GM23338 (cell line): ENCODE results near the gene MAP7D1. TPM values are rescaled to one million over a fixed set of nuclear protein-coding genes. Genes with fewer than 3 reads are reported as not detected.

Source experiments
- ATAC-seq: fragments of 200-7000 bp; cut with Tn5 transposase; 3 replicates; pipeline ENCODE4 v1.9.1; 2020
- DNase-seq: peaks from one replicate; pipeline ENCODE4 v3.0.0-alpha.2; 2015; ENCODE audit warnings: low spot score
- H2AFZ ChIP-seq: fragments of 200-600 bp; sonication (generic); 2 replicates; pipeline ENCODE4 v1.8.0; 2016; ENCODE audit warnings: antibody characterized with exemption, mild to moderate bottlenecking, moderate library complexity
- H3F3A ChIP-seq: fragments of 200-600 bp; sonication (generic); replicated peaks from 2 replicates; pipeline ENCODE4 v1.8.0; 2017; ENCODE audit warnings: antibody characterized with exemption, mixed run types, low read depth
- H3K27ac ChIP-seq: fragments of 200-600 bp; sonication (generic); 2 replicates; pipeline ENCODE4 v1.6.1; 2016; ENCODE audit warnings: low read depth
- H3K27me3 ChIP-seq: fragments of 200-600 bp; sonication (generic); 2 replicates; pipeline ENCODE4 v1.8.0; 2016; ENCODE audit warnings: mild to moderate bottlenecking, mixed run types, moderate library complexity; ENCODE audit not compliant: insufficient read depth
- H3K36me3 ChIP-seq: fragments of 200-600 bp; sonication (generic); 2 replicates; pipeline ENCODE4 v1.8.0; 2016; ENCODE audit warnings: mild to moderate bottlenecking; ENCODE audit not compliant: insufficient read depth
- H3K4me1 ChIP-seq: fragments of 200-600 bp; sonication (generic); 2 replicates; pipeline ENCODE4 v1.8.0; 2016; ENCODE audit warnings: mild to moderate bottlenecking, moderate library complexity; ENCODE audit not compliant: insufficient read depth
- H3K4me2 ChIP-seq: fragments of 200-600 bp; sonication (generic); 2 replicates; pipeline ENCODE4 v1.7.1; 2017; ENCODE audit warnings: mixed run types
- H3K4me3 ChIP-seq: fragments of 200-600 bp; sonication (generic); 2 replicates; pipeline ENCODE4 v1.6.1; 2016; ENCODE audit warnings: mixed run types
- H3K79me2 ChIP-seq: fragments of 200-600 bp; sonication (generic); replicated peaks from 2 replicates; pipeline ENCODE4 v1.8.0; 2017; ENCODE audit warnings: mild to moderate bottlenecking; ENCODE audit not compliant: insufficient read depth
- H3K9me2 ChIP-seq: fragments of 200-600 bp; sonication (generic); 2 replicates; pipeline ENCODE4 v1.8.0; 2017; ENCODE audit not compliant: insufficient read depth
- H4K20me1 ChIP-seq: fragments of 200-600 bp; sonication (generic); replicated peaks from 2 replicates; pipeline ENCODE4 v1.8.0; 2017; ENCODE audit warnings: mild to moderate bottlenecking; ENCODE audit not compliant: insufficient read depth
- H3K27ac Mint-ChIP-seq: 2 replicates; pipeline ENCODE4 v1.8.0; 2020; ENCODE audit warnings: inconsistent platforms, mild to moderate bottlenecking, moderate library complexity, mixed read lengths
- H3K27me3 Mint-ChIP-seq: 3 replicates; pipeline ENCODE4 v1.8.0; 2022; ENCODE audit warnings: low read depth, mild to moderate bottlenecking, moderate library complexity, mixed read lengths, inconsistent platforms; ENCODE audit not compliant: insufficient read depth, poor library complexity
- H3K36me3 Mint-ChIP-seq: 3 replicates; pipeline ENCODE4 v1.8.0; 2021; ENCODE audit warnings: low read depth, mild to moderate bottlenecking, inconsistent platforms, moderate library complexity, mixed read lengths
- H3K4me1 Mint-ChIP-seq: 3 replicates; pipeline ENCODE4 v1.8.0; 2020; ENCODE audit warnings: mild to moderate bottlenecking, inconsistent platforms, mixed read lengths
- H3K4me3 Mint-ChIP-seq: 3 replicates; pipeline ENCODE4 v1.8.0; 2021; ENCODE audit warnings: moderate library complexity, mild to moderate bottlenecking, inconsistent platforms, mixed read lengths
- H3K9me3 Mint-ChIP-seq: 3 replicates; pipeline ENCODE4 v1.8.0; 2020; ENCODE audit warnings: moderate library complexity, mild to moderate bottlenecking, inconsistent platforms, mixed read lengths
- CREB1 ChIP-seq: fragments of 250-450 bp; sonication (Bioruptor Pico); IDR thresholded peaks from 2 replicates; pipeline ENCODE4 v1.5.0; 2020; ENCODE audit warnings: low read depth, mild to moderate bottlenecking, moderate library complexity
- CTCF ChIP-seq, 2 experiments: fragments of 200-600 bp in 1 of 2; sonication (generic) in 1 of 2; conservative IDR thresholded peaks; 2 replicates each; pipeline versions ENCODE4 v1.5.1 to v1.6.1; 2016 to 2017; ENCODE audit warnings: antibody characterized with exemption in 2 of 2, low read depth in 2 of 2, mild to moderate bottlenecking in 2 of 2, moderate library complexity in 1 of 2
- ETS1 ChIP-seq: IDR thresholded peaks from 2 replicates; pipeline ENCODE4 v1.6.1; 2016; ENCODE audit warnings: antibody characterized with exemption
- EZH2 ChIP-seq: fragments of 200-600 bp; sonication (generic); IDR thresholded peaks from one replicate; pipeline ENCODE4 v1.8.0; 2017; ENCODE audit warnings: antibody characterized with exemption, mild to moderate bottlenecking, low read depth; ENCODE audit not compliant: unreplicated experiment
- EZH2phosphoT487 ChIP-seq: fragments of 200-600 bp; sonication (generic); IDR thresholded peaks from one replicate; pipeline ENCODE4 v1.8.1; 2018; ENCODE audit warnings: antibody characterized with exemption; ENCODE audit not compliant: unreplicated experiment
- JUNB ChIP-seq: IDR thresholded peaks from one replicate; pipeline ENCODE4 v1.6.1; 2016; ENCODE audit warnings: antibody characterized with exemption; ENCODE audit not compliant: unreplicated experiment
- NANOG ChIP-seq: IDR thresholded peaks from 2 replicates; pipeline ENCODE4 v1.6.1; 2016; ENCODE audit warnings: antibody characterized with exemption, borderline replicate concordance
- POLR2AphosphoS5 ChIP-seq: IDR thresholded peaks from 2 replicates; pipeline ENCODE4 v1.6.1; 2016; ENCODE audit warnings: antibody characterized with exemption, low read depth
- REST ChIP-seq: IDR thresholded peaks from one replicate; pipeline ENCODE4 v1.6.1; 2018; ENCODE audit warnings: antibody characterized with exemption; ENCODE audit not compliant: unreplicated experiment
- STAT1 ChIP-seq: IDR thresholded peaks from one replicate; pipeline ENCODE4 v1.6.1; 2016; ENCODE audit warnings: antibody characterized with exemption; ENCODE audit not compliant: unreplicated experiment
- ZNF114 ChIP-seq: fragments of 250-450 bp; sonication (Bioruptor Pico); IDR thresholded peaks from 2 replicates; pipeline ENCODE4 v1.5.0; 2020; ENCODE audit warnings: mild to moderate bottlenecking, moderate library complexity
- ZNF331 ChIP-seq: fragments of 250-450 bp; sonication (Bioruptor Pico); IDR thresholded peaks from 2 replicates; pipeline ENCODE4 v1.5.0; 2020; ENCODE audit warnings: low read depth, mild to moderate bottlenecking, moderate library complexity
- ZNF462 ChIP-seq: fragments of 250-450 bp; sonication (Bioruptor Pico); IDR thresholded peaks from 2 replicates; pipeline ENCODE4 v1.5.0; 2020; ENCODE audit warnings: mild to moderate bottlenecking, moderate library complexity
- polyA plus RNA-seq: library from polyadenylated mRNA; unstranded; fragments of >200 nt; fragmentation: Nextera tagmentation; extraction: Ambion mirVana; gene quantifications from 2 replicates; pipeline ENCODE4 v1.2.1, GENCODE V29; 2016
- total RNA-seq: library from RNA; depleted of rRNA; stranded (reverse); fragments of >200 nt; shearing (Covaris generic); gene quantifications from 2 replicates; pipeline ENCODE4 v1.2.3, GENCODE V29; 2014

MAP7D1 gene
- total and polyA plus RNA-seq, 2 experiments from 2014 or later = 13.8 to 59.8 TPM

- H3K4me3 ChIP-seq = no peak overlapping the region
- H3F3A ChIP-seq = no peaks in the 10 kb centered on the region
- H3K9me2 ChIP-seq = no peaks in the 10 kb centered on the region
- H2AFZ ChIP-seq = peak overlapping the region; percentile 94
- Mint-ChIP-seq H3K27ac (no peak overlapping the region), H3K4me3 (no peak overlapping the region), H3K9me3 (no peaks in the 10 kb centered on the region), H3K27me3 (peaks cover 2% of the 10 kb centered on the region), H3K36me3 (no peaks in the 10 kb centered on the region), H3K4me1 (peaks cover 13% of the 10 kb centered on the region)
- TF ChIP-seq ZNF114 (CRISPR knock-in tag) (no peak), ETS1 (no peak), STAT1 (no peak), EZH2 (no peak), POLR2AphosphoS5 (no peak), REST (no peak), EZH2phosphoT487 (no peak), ZNF462 (no peak), CREB1 (CRISPR knock-in tag) (no peak), CTCF (conservative IDR thresholded peaks at IDR 0.05; ENCODE audit: low read depth in 2 of 2) (no peak), NANOG (no peak), ZNF331 (CRISPR knock-in tag) (no peak), JUNB (no peak)
- H3K4me1 ChIP-seq = no peaks in the 10 kb centered on the region
- no peaks in the 10 kb centered on the region for H4K20me1 ChIP-seq
- H3K36me3 ChIP-seq = no peaks in the 10 kb centered on the region
- ATAC-seq (no peak), DNase-seq (no peak)
- H3K4me2 ChIP-seq = no peak overlapping the region
- H3K27ac ChIP-seq = no peak overlapping the region
- H3K79me2 ChIP-seq = no peaks in the 10 kb centered on the region
- no peaks in the 10 kb centered on the region for H3K27me3 ChIP-seq
Measured at GRCh38 chr1:36203027-36203553, 47.1 kb downstream of the MAP7D1 start.
